Activated CD8-positive, alpha-beta T cell treated with anti-CD3 and anti-CD28 coated beads, Interleukin-2, amount 10 ng/mL, durations not matched to agents 7 days and 5 days (primary cell): ENCODE results near the gene HTT. TPM values are rescaled to one million over a fixed set of nuclear protein-coding genes. Genes with fewer than 3 reads are reported as not detected.

ENCODE experiments used
- ATAC-seq: fragments of 150-1000 bp; cut with Tn5 transposase; one replicate; pipeline ENCODE4 v1.10.0; 2021; ENCODE audit warnings: moderate library complexity
- CTCF ChIA-PET: fragments of 350-600 bp; sonication (Branson Sonifier 250); formaldehyde crosslinking; loops from one replicate; lab custom pipeline; 2021; ENCODE audit warnings: antibody characterized with exemption; lab: Charles Lee
- POLR2A ChIA-PET: fragments of 350-600 bp; sonication (Branson Sonifier 250); formaldehyde crosslinking; loops from one replicate; lab custom pipeline; 2021; ENCODE audit warnings: antibody characterized with exemption; lab: Charles Lee
- DNase-seq: peaks from one replicate; pipeline ENCODE4 v3.0.0-alpha.2; 2020
- H3K27ac Mint-ChIP-seq: one replicate; pipeline ENCODE4 v1.8.0; 2021; ENCODE audit warnings: mild to moderate bottlenecking, mixed read lengths
- H3K27me3 Mint-ChIP-seq: one replicate; pipeline ENCODE4 v1.8.0; 2021; ENCODE audit warnings: low read depth, mixed read lengths
- H3K36me3 Mint-ChIP-seq: one replicate; pipeline ENCODE4 v1.8.0; 2021; ENCODE audit warnings: low read depth, mixed read lengths
- H3K4me1 Mint-ChIP-seq: one replicate; pipeline ENCODE4 v1.8.0; 2021; ENCODE audit warnings: low read depth, mixed read lengths
- H3K4me3 Mint-ChIP-seq: one replicate; pipeline ENCODE4 v1.8.0; 2021; ENCODE audit warnings: mild to moderate bottlenecking, mixed read lengths
- H3K9me3 Mint-ChIP-seq: one replicate; pipeline ENCODE4 v1.8.0; 2022; ENCODE audit warnings: mixed read lengths; ENCODE audit not compliant: insufficient read depth
- total RNA-seq, 2 experiments: library from RNA; stranded (reverse); gene quantifications; one replicate each; pipeline ENCODE4 v1.2.3, GENCODE V29; 2021

Gene HTT
- total RNA-seq, 2 experiments from 2014 or later = 51.2 to 58.0 TPM

- Mint-ChIP-seq H3K27me3 (no peaks in the 10 kb centered on the region), H3K36me3 (peaks cover 61% of the 10 kb centered on the region), H3K9me3 (no peaks in the 10 kb centered on the region), H3K27ac (no peak overlapping the region), H3K4me3 (no peak overlapping the region), H3K4me1 (peaks cover 71% of the 10 kb centered on the region)
- ChIA-PET CTCF (no interaction called here), POLR2A (no interaction called here)
- ATAC-seq (no peak), DNase-seq (no peak)
Measured at GRCh38 chr4:3198906-3199305, 124.4 kb downstream of the HTT start.

- DNase-seq (no peak), ATAC-seq (no peak)
- Mint-ChIP-seq H3K27me3 (no peaks in the 10 kb centered on the region), H3K4me1 (peaks cover 66% of the 10 kb centered on the region), H3K4me3 (no peak overlapping the region), H3K36me3 (peaks cover 61% of the 10 kb centered on the region), H3K9me3 (no peaks in the 10 kb centered on the region), H3K27ac (no peak overlapping the region)
- CTCF ChIA-PET = no interaction called here
- POLR2A ChIA-PET = no interaction called here
Measured at GRCh38 chr4:3199653-3200422, 125.4 kb downstream of the HTT start.

- peak overlapping the region; percentile 12 for H3K27ac Mint-ChIP-seq
Measured at GRCh38 chr4:3200423-3201090, 126.1 kb downstream of the HTT start.

GRCh38 chr4:3201718-3202702, 127.5 kb downstream of the HTT start:
- peaks cover 55% of the 10 kb centered on the region for H3K36me3 Mint-ChIP-seq

More at GRCh38 chr4:3200423-3201090, 126.1 kb downstream of the HTT start:
- H3K36me3 Mint-ChIP-seq = peaks cover 55% of the 10 kb centered on the region
- H3K9me3 Mint-ChIP-seq = no peaks in the 10 kb centered on the region
- H3K4me1 Mint-ChIP-seq = peaks cover 60% of the 10 kb centered on the region
- H3K4me3 Mint-ChIP-seq = no peak overlapping the region
- no peaks in the 10 kb centered on the region for H3K27me3 Mint-ChIP-seq
- ATAC-seq = no peak
- CTCF ChIA-PET = interaction anchor here (1.9 to 3.0 kb wide), 2 partner anchors 93 to 280 kb away, joined by 5 to 6 read pairs; no protein-coding TSS in a partner anchor
- no peak for DNase-seq
- POLR2A ChIA-PET = no interaction called here

GRCh38 chr4:3202836-3203820, 128.6 kb downstream of the HTT start:
- Mint-ChIP-seq H3K9me3 (no peaks in the 10 kb centered on the region), H3K4me1 (peaks cover 35% of the 10 kb centered on the region), H3K27ac (peak overlapping the region; percentile 94), H3K36me3 (peaks cover 54% of the 10 kb centered on the region), H3K4me3 (peak overlapping the region; percentile 55), H3K27me3 (no peaks in the 10 kb centered on the region)
- ChIA-PET POLR2A (interaction anchor here (0.6 to 1.1 kb wide), 2 partner anchors 50 to 240 kb away, joined by 3 read pairs; partner anchors contain the start of genes GRK4 and NOP14), CTCF (interaction anchor here (1.3 to 3.1 kb wide), 3 partner anchors 10 to 96 kb away, joined by 5 to 29 read pairs (median 6); no protein-coding TSS in a partner anchor)
- ATAC-seq (peak; percentile 52), DNase-seq (peak; percentile 55)

More at GRCh38 chr4:3201718-3202702, 127.5 kb downstream of the HTT start:
- DNase-seq (peak; percentile 93), ATAC-seq (peak; percentile 97)
- no peaks in the 10 kb centered on the region for H3K27me3 Mint-ChIP-seq
- peaks cover 45% of the 10 kb centered on the region for H3K4me1 Mint-ChIP-seq
- H3K9me3 Mint-ChIP-seq = no peaks in the 10 kb centered on the region
- peak overlapping the region; percentile 55 for H3K4me3 Mint-ChIP-seq
- H3K27ac Mint-ChIP-seq = peak overlapping the region; percentile 94
- CTCF ChIA-PET = interaction anchor here (1.1 to 3.1 kb wide), 5 partner anchors 9 to 279 kb away, joined by 4 to 29 read pairs (median 5); no protein-coding TSS in a partner anchor
- POLR2A ChIA-PET = interaction anchor here (0.6 to 1.1 kb wide), 4 partner anchors 11 to 239 kb away, joined by 3 to 6 read pairs (median 4); partner anchors contain the start of genes GRK4 and NOP14

- DNase-seq (no peak), ATAC-seq (no peak)
- Mint-ChIP-seq H3K27me3 (no peaks in the 10 kb centered on the region), H3K4me1 (peaks cover 35% of the 10 kb centered on the region), H3K4me3 (no peak overlapping the region), H3K27ac (no peak overlapping the region), H3K9me3 (no peaks in the 10 kb centered on the region), H3K36me3 (peaks cover 58% of the 10 kb centered on the region)
- CTCF ChIA-PET = interaction anchor here (3.1 kb wide), 1 partner anchor 11 kb away, joined by 29 read pairs; no protein-coding TSS in a partner anchor
- POLR2A ChIA-PET = no interaction called here
Measured at GRCh38 chr4:3203971-3204431, 129.5 kb downstream of the HTT start.

GRCh38 chr4:3205995-3206394, 131.5 kb downstream of the HTT start:
- no peaks in the 10 kb centered on the region for H3K9me3 Mint-ChIP-seq
- ATAC-seq (no peak), DNase-seq (no peak)
- no peak overlapping the region for H3K27ac Mint-ChIP-seq
- H3K27me3 Mint-ChIP-seq = no peaks in the 10 kb centered on the region
- H3K36me3 Mint-ChIP-seq = peaks cover 56% of the 10 kb centered on the region
- no peak overlapping the region for H3K4me3 Mint-ChIP-seq
- H3K4me1 Mint-ChIP-seq = peaks cover 30% of the 10 kb centered on the region
- ChIA-PET CTCF (no interaction called here), POLR2A (no interaction called here)

GRCh38 chr4:3206439-3207100, 132.1 kb downstream of the HTT start:
- no peak overlapping the region for H3K4me3 Mint-ChIP-seq
- H3K36me3 Mint-ChIP-seq = peaks cover 54% of the 10 kb centered on the region
- no peak for ATAC-seq
- no peak overlapping the region for H3K27ac Mint-ChIP-seq
- peaks cover 25% of the 10 kb centered on the region for H3K4me1 Mint-ChIP-seq
- H3K27me3 Mint-ChIP-seq = no peaks in the 10 kb centered on the region
- ChIA-PET POLR2A (no interaction called here), CTCF (no interaction called here)
- no peak for DNase-seq
- no peaks in the 10 kb centered on the region for H3K9me3 Mint-ChIP-seq

- Mint-ChIP-seq H3K4me1 (peaks cover 15% of the 10 kb centered on the region), H3K27me3 (no peaks in the 10 kb centered on the region), H3K4me3 (no peak overlapping the region), H3K36me3 (peaks cover 56% of the 10 kb centered on the region), H3K27ac (no peak overlapping the region), H3K9me3 (no peaks in the 10 kb centered on the region)
- ATAC-seq (no peak), DNase-seq (no peak)
- ChIA-PET POLR2A (no interaction called here), CTCF (interaction anchor here (2.4 kb wide), 1 partner anchor 13 kb away, joined by 9 read pairs; no protein-coding TSS in a partner anchor)
Measured at GRCh38 chr4:3207531-3208037, 133.1 kb downstream of the HTT start.
